CD4-positive, alpha-beta T cell treated with Interleukin-12 subunit alpha and Interleukin-12 subunit beta, for 1 hour (primary cell): ENCODE results near the gene AP1S3.

Experiments
- DNase-seq: peaks from one replicate; pipeline ENCODE4 v3.0.0-alpha.2; 2020

The AP1S3 gene

DNA sequence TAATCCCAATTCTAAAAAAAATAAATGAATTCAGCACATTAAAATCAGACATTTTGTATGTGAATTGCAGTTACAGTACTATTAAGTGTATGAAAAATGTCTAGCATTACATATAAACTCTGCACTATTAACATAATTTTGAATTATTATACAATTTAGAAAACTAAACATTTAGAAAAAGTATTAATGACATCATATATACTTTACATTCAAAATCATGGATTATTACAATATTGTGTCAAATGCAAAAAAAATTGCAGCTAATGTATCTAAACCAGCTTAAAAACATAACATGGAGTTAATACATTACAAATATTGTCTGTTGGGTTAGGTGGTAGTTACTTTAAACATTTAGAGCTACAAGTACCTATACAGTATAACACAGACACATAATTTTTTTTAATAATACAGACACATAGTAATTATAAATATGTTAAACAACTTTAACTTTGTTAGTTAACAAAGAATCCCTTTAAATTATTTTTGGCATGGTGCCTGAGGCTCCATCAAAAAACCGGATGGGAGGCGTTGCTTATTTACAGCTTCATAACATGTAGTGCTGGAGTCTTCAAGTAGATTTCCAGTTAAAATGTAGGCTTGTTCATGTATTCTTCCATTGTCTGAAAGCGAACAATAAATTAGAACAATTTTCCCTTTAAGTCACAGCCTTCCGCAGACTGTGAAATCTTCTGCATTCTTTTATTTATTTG lies 79.1 kb downstream of the AP1S3 start:
- DNase-seq: no peak

DNA sequence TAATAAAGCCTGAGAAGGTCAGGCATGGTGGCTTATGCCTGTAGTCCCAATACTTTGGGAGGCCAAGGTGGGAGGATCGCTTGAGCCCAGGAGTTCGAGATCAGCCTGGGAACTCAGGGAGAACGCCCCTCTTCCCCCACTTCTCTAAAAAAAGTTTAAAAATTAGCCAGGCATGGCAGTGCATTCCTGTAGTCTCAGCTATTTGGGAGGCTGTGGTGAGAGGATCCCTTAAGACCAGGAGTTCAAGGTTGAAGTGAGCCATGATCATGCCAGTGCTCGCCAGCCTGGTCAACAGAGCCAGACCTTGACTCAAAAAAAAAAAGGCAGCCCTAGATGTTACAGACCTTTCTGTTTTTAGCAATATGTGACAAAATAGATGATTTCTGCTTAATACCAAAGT lies 83.4 kb downstream of the AP1S3 start:
- DNase-seq: no peak

DNA sequence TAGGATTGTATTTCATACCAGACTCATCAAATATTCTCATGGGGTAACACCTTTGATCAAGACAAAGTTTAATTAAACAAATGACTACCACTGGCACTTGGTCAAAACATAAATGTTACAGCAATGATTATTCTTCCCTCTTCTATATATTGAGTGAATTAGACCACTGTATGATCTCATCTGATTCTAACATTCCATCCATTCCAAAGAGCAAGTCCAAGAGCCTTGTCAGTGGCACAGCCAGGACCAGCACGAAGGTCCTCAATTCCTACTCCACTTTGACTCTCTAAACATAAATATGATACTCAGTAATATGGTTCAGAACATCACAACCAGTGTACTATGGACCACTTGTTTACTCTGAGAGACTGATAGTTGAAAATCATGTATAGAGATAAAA lies 86.4 kb downstream of the AP1S3 start:
- no peak for DNase-seq

DNA sequence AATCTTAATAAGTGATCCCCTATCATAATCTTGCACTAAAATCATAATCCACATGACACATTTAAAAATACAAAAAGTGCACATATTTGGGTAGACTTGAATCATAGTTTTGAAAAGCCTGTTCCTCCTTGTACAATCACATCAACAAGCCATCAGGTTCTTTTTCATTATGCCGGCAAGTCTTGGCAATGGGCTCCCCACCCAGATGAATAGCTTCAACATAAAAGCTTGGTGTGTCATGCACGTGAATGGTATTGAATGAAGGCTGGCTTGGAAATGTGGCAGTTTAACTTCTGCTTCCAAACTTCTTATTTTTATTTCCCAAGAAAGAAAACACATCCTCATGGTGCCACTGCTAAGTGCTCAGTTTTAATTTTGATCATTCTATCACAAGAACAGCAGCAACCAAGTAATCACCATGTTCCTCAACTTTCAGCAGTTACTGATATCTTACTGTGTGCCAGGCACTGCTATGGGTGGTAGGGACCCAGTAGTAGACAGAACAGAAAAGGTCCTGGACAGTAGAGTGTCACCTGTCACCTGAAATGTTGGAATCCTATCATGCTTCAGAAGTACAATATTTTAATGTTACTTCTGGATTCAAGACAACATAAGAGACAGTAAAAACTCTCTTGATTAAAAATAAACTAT lies 89.9 kb downstream of the AP1S3 start:
- DNase-seq: no peak

DNA sequence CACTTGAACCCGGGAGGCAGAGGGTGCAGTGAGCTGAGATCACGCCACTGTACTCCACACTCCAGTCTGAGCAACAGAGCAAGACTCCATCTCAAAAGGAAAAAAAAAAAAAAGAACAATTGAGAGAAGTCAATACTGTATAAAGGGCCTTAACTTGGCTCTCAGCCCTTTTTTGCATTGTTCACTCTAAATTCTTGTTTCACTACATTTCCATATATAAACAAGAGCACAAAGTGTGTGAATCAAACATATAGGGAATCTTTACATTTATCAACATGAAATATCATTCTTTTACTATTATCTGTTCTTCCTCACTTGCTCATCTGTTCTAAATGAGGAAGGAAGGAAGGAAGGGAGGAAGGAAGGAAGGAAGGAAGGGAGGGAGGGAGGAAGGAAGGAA lies 90.8 kb downstream of the AP1S3 start:
- DNase-seq: no peak

DNA sequence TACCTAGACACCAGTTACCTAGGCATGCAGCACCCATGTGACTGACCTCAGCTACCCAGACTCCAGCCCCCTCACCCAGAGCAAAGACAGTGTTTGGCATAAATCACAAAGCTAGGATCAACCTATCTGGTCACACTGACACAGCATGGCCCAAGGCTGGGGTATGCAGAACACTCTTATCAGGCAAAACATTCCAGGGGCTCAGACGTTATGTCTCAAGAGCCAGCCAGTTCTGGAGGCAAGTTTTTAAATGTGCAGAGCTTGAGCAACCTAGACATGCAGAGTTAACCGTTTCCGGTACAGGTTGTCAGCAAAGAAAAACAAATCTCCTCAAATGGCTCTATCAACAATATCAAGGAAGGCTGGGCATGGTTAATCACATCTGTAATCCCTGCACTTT lies 92.8 kb downstream of the AP1S3 start:
- no peak for DNase-seq

DNA sequence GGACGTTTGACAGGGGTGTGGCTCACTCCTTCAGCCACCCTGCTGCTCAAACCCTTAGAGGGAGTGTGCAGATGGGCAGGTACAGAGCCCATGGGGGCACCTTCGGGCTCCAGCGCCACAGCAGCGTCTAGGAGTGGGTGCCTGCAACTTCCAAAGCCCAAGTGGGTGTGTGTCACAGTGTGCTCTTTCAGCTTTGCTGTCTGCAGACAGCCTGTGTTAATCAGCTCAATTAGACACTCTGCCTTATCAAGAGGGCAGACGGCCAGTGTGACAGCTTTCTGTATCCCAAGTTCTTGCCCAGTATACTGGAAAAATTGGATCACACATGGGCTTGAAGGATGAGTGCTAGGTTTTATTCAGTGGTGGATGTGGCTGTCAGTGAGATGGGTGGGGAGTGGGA lies 96.7 kb downstream of the AP1S3 start:
- DNase-seq: no peak

DNA sequence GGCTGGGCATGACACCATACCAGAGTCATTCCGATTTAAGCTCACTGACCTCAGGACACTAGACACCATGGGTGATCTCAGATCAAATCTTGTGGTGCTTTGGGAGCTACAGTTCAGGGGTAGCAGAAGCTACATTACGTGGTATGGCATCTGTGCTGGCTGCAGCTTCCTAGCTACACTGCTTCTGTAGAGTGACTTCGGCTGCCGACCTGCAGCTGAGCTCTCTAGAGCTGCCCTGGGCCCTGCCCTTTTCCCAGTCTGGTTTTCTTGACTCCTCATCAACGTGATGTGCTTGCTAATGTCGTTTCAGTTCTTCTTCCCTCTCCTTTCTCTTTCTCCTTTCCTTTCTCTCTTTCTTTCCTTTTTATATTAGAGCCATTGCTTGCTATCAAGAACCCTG lies 100.2 kb downstream of the AP1S3 start:
- DNase-seq: no peak

DNA sequence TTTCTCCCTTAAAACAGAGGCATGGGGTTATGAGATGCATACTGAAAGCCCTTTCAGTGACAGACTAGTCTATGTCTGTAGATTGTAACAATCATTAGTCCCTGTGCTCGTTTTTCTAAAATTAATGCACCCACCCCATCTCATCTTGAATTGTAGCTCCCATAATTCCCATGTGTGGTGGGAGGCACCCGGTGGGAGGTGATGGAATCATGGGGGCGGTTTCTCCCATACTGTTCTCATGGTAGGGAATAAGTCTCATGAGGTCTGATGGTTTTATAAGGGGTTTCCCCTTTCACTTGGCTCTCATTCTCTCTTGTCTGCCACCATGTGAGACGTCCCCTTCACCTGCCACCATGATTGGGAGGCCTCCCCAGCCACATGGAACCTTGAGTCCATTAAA lies 100.9 kb downstream of the AP1S3 start:
- DNase-seq: no peak

DNA sequence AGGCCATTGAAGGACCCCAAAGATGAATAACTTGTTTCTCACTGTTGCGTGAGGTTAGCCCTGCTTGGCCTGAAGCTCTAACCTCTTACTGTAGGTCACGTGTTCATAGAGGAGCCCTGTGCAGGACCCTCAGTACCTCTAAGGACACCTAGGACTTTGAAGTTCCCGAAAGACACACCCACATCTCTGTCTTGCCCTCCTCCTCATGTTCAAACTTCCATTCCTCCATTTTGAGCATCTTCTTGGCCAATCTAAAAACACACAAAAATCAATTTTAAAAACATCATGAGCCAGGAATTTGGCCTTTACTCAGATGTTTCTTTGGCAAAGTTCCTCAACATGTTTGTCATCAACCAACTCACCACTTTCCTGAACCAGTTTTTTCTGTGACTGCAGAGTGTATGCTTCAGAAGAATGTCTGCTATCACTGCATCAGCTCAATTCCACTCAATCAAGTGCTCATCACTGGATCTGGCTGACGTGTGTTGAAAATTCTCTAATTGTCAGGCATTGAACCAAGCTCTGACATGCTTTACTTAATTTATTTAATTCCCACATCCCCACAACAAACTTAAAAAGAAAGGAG lies 101.6 kb downstream of the AP1S3 start:
- DNase-seq: no peak

DNA sequence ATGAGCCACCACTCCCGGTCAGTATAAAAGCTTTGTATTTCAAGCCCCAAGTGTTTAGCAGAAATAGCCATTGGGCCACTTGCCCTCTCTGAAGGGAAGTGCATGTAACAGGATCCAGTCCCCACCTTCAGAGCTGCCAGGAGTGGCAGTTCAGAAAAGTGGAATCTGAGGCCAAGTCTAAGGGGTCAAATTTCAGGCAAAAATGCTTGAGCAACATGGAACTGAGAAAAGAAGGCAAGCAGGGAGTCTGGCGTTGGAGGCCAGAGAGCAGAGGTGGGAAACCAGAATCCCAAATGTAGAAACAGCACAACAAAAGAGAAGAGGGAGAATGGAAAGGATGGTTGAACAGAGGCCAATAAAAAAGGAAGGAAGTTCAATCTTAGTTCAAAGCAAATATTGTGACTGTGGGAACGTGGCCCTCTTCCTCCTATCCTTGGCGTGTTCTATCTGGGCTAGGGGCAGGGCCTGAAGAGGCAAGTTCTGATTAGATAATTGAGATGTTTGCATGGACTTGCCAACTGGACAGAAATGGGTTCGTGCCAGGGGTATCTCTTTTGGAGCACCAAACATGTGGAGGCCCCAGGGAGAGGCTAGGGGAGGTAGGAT lies 102.2 kb downstream of the AP1S3 start:
- DNase-seq: no peak

DNA sequence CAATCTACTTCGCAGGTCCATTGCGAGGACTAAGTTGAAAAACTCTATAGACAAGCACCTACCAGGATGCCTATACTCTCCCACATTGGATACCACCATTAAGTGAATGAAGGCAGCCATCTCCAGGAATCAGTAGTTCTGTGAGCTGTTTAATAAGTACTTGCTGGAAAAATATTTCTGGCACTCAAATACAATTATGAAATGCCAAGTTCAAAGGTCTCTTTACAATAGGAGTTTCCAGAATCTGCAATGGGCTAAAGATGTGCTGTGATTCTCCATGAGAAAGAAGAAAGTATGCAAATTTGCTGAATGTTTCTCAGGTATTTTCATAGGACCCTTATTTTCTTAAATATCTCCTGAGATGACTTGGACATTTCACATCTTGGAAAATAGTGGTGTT lies 103.0 kb downstream of the AP1S3 start:
- no peak for DNase-seq

DNA sequence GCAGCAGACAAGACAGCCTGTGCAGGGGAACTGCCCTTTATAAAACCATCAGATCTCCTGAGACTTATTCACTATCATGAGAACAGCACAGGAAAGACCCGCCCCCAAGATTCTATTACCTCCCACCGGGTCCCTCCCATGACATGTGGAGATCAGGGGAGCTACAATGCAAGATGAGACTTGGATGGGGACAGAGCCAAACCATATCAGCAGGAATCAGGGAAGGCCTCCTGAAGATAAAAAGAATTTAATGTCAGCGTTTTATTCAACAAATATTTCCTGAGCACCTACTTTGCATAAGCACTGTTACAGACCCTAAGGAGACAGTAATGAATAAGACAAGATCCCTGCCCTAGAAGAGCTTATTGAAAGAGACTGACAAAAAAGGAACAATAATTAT lies 105.0 kb downstream of the AP1S3 start:
- DNase-seq: no peak

DNA sequence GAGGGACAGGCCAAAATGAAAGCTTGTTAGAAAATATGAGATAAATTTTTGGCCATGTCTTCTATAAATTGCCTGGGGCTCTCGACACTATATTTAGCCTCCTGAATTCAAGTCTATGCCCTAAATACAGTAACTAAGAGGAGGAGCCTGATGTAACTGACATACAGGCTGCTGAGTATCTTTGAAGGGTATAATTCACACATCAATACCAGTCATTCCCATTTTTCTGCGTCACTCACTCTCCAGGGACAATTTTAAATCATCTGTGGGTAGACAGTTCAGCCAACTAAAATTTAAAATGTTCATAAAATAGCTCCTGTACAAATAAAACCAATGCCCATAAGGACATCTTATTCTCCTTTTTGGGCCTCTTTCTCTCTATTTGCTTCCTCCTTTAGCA lies 105.9 kb downstream of the AP1S3 start:
- no peak for DNase-seq

DNA sequence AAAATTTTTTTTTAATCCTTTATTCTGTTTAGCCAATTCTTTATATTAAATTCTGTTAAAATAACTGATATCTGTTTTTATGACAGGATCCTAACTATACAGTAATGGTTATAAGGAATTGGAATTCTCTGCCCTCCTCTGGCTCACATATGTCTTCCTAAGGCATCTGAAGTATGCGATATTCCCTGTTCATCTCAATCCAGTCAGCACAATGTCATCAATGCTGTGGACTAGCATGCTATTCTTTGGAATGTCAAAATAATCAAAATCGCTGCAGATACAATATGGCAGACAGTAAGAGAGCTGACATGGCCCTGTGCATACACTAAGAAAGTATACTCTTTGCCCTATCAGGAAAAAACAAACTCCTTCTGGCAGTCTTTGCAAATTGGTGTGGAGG lies 107.6 kb downstream of the AP1S3 start:
- no peak for DNase-seq

DNA sequence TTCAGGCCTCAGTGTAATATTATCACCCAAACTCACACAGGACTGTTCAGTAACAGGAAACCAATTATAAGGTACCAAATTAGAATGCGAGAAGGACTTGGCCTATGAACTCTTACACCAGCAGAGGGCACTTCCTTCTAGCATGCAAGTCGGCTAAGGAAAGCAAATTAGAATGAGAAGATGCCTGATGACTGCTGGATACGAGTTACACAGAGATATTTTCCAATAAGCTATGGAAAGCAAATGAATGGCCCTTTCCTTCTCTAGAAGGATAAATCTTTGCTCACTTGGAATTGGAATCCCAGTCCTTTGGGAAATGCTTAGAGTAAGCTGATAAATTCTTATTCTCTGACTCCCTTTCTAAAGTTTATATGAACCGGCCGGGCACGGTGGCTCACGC lies 109.8 kb downstream of the AP1S3 start:
- peak; percentile 54 for DNase-seq

DNA sequence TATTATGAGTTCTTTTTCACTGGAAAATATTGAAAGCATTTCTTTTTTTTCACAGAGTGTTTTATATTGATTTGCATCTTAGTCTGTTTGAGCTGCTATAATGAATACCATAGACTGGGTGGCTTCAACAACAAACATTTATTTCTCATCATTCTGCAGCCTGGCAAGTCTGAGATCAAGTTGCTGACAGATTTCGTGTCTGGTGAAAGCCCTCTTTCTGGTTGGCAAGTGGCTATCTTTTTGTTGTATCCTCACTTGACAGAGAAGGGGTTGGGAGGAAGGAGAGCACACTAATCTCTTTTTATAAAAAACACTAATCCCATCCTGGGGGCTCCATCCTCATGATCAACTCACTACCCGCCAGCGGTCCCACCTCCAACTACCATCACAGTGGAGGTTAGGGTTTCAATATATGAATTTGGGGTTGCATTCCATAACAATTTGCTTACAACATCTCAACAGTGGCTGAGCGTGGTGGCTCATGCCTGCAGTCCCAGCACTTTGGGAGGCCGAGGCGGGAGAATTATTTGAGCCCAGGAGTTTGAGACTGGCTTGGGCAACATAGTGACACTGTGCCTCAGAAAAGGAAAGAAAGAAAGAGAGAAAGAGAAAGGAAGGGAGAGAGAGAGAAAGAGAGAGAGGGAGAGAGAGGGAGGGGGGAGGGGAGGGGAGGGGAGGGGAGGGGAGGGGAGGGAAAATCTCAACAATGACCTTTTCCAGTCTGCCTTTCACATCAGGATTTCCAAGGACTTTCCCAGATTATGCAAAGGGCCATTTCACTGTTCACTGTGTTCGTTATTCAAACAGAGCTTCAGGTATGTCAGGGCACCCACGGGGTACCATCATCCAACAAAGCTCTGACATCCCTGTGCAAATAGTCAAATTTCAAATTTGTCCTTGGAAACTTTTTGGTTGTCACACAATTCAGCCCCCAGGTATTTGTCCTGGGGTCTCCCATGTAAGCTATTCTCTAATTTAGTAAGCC lies 111.1 kb downstream of the AP1S3 start:
- DNase-seq: no peak

DNA sequence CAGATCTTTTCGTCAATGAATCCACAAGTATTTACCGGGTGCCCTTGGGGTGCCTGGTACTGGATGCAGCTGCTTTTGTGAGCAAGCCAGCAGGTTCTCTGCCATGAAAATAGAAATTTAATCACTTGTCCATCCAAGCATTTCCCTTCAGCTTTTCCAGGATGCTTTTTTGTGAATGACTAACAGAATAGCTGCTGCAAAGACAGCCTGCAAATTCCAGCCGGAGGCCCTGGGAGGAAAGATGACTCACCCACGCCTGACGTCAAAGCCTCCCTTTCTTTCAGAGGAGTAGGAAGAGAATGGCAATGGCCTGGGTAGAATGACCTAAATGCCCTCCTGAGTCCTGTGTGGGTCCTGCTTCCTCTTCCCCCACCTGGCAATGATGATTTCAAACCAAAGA lies 111.9 kb downstream of the AP1S3 start:
- DNase-seq: no peak

DNA sequence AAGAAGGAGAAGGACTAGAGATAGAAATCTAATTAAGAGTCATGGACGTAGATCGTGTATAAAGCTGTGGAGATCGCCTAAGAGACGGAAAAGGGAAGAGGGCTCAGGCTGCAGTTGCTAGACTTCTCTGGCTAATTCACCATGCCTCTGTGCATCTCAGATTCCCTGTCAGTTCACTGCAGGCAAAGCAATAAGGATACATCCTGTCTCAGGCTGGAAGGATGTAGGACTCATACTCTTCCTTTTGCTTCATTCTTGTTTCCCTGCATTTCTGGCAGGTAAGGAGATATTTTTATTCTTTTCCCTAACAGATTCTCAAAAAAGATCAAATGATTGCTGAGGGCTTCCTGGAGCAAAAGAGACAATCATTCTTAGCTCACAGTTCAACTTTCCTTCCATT lies 112.5 kb downstream of the AP1S3 start:
- no peak for DNase-seq

DNA sequence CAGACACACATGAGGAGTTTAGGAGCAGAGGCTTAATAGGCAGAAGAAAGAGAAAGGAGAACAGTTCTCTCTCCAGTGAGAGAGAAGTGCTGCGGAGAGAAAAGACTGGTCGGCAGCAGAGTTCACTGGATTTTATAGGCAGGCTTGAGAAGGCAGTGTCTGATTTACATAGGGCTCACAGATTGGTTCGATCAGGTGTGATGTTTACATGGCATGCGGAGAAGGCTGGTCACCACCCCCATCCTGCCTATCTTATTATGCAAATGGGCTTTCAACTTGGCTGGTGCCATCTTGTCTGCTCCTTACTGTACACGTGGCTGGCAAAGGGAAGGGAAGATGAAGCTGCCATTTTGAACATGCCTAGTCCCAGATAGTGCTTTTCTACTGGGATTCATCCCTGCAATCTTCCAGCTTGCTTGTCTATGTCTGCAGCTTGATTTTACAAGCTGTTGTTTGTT lies 113.4 kb downstream of the AP1S3 start:
- DNase-seq: no peak

DNA sequence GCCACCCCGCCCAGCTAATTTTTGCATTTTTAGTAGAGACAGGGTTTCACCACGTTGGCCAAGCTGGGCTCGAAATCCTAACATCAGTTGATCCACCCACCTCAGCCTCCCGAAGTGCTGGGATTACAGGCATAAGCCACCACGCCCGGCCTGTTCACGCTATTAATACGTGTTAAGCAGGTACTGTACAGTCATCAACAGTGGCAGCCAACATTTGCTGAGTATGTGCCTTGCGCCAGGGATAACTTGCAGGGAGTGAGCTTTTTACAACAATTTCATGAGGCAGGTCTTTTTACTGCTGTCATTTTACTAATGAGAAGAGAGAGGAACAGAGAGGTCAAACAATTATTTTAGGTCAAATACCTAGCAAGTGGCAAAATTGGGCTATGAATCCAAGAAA lies 115.2 kb downstream of the AP1S3 start:
- DNase-seq: no peak

DNA sequence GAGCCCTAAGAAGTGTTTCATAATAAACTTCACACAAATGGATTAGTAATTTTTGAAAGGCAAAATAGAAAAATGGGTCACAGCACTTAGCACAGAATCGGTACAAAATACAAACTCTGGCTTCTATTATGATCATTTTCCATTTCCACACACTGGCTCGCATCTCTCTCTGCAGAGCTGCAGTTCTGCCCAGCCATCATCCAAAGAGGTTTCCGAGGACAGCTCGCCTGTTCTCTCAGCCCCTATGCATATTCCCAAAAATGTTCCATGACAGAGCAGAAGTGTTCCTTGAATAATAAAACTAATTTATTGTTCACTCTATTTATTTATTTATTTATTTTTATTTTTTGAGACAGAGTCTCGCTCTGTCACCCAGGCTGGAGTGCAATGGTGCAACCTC lies 115.6 kb downstream of the AP1S3 start:
- DNase-seq: no peak

DNA sequence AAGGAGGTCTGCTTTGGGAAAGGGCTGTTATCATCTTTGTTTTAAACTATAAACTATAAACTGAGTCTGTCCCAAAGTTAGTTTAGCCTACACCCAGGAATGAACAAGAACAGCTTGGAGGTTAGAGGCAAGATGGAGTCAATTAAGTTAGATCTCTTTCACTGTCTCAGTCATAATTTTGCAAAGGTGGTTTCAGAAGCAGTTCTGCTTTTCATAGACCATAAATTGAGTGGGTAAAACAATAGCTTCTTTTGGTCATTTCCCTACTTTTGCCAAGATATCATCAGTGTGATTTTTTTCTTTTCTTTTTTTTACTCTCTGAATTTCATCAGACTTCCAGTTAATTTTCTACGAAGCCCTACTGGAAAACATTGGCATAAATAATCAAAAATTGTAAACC lies 117.0 kb downstream of the AP1S3 start:
- DNase-seq: no peak
